H1 (cell line): ENCODE results near the gene IGF2R. TPM values are rescaled to one million over a fixed set of nuclear protein-coding genes. Genes with fewer than 3 reads are reported as not detected.

ENCODE experiments used
- CTCF ChIA-PET: fragments of 300-600 bp; sonication (Branson Sonifier 250); formaldehyde crosslinking; loops from one replicate; lab custom pipeline; 2021; ENCODE audit not compliant: partially characterized antibody; lab: Charles Lee
- POLR2A ChIA-PET: fragments of 300-600 bp; sonication (Branson Sonifier 250); formaldehyde crosslinking; loops from one replicate; lab custom pipeline; 2021; ENCODE audit warnings: inconsistent platforms; ENCODE audit not compliant: partially characterized antibody; lab: Charles Lee
- DNase-seq, 2 experiments: peaks; one replicate each; pipeline versions ENCODE4 v3.0.0 to v3.0.0-alpha.2; 2010 to 2022; ENCODE audit warnings: low spot score in 2 of 2, low read depth in 1 of 2, mixed read lengths in 1 of 2
- FAIRE-seq: peaks from 2 replicates; lab custom pipeline; 2011; peaks lifted over from hg19 to GRCh38; lab: Jason Lieb, UNC
- H2AFZ ChIP-seq: 2 replicates; pipeline ENCODE4 v1.8.1; 2012; ENCODE audit warnings: low read length, inconsistent platforms
- H2AK5ac ChIP-seq: 2 replicates; pipeline ENCODE4 v1.6.1; 2013; ENCODE audit warnings: low read depth, low read length
- H2BK120ac ChIP-seq: replicated peaks from 2 replicates; pipeline ENCODE3; 2013; ENCODE audit warnings: low read depth, low read length, inconsistent platforms
- H2BK12ac ChIP-seq: 2 replicates; pipeline ENCODE4 v1.6.1; 2013; ENCODE audit warnings: low read depth, low read length
- H2BK15ac ChIP-seq: 2 replicates; pipeline ENCODE4 v1.6.1; 2013; ENCODE audit warnings: low read length
- H2BK20ac ChIP-seq: 2 replicates; pipeline ENCODE4 v1.6.1; 2013; ENCODE audit warnings: low read length
- H2BK5ac ChIP-seq: 2 replicates; pipeline ENCODE4 v1.6.1; 2013; ENCODE audit warnings: low read depth, low read length
- H3K14ac ChIP-seq: 2 replicates; pipeline ENCODE4 v1.6.1; 2013; ENCODE audit warnings: inconsistent platforms; ENCODE audit not compliant: insufficient read length
- H3K18ac ChIP-seq: 2 replicates; pipeline ENCODE4 v1.6.1; 2013; ENCODE audit warnings: low read length; ENCODE audit errors: extremely low read depth
- H3K23ac ChIP-seq: 2 replicates; pipeline ENCODE4 v1.6.1; 2013; ENCODE audit warnings: inconsistent platforms; ENCODE audit not compliant: insufficient read length
- H3K23me2 ChIP-seq: 2 replicates; pipeline ENCODE4 v1.6.1; 2013; ENCODE audit warnings: low read depth, low read length
- H3K27ac ChIP-seq: 2 replicates; pipeline ENCODE4 v1.6.1; 2011; ENCODE audit warnings: low read depth, low read length, inconsistent platforms
- H3K27me3 ChIP-seq, 4 experiments: replicated peaks in 1 of 4; 1 replicate in 1 of 4; 2 replicates in 3 of 4; pipeline versions ENCODE4 v1.6.1 to v1.8.1; 2011 to 2013; ENCODE audit warnings: low read length in 3 of 4, mild to moderate bottlenecking in 3 of 4, inconsistent platforms in 2 of 4, mixed read lengths in 2 of 4, moderate library complexity in 1 of 4; ENCODE audit not compliant: control insufficient read depth in 3 of 4, insufficient read depth in 3 of 4; ENCODE audit errors: extremely low read depth in 1 of 4
- H3K36me3 ChIP-seq, 4 experiments: 2 replicates each; pipeline versions ENCODE4 v1.6.1 to v1.8.1; 2011 to 2013; ENCODE audit warnings: mild to moderate bottlenecking in 4 of 4, low read length in 3 of 4, moderate library complexity in 2 of 4, control low read depth in 1 of 4, inconsistent platforms in 1 of 4; ENCODE audit not compliant: insufficient read depth in 4 of 4, control insufficient read depth in 2 of 4
- H3K4ac ChIP-seq: replicated peaks from 2 replicates; pipeline ENCODE3; 2013; ENCODE audit warnings: low read length, low read depth, mixed read lengths, inconsistent platforms; ENCODE audit not compliant: insufficient read length
- H3K4me1 ChIP-seq, 4 experiments: replicated peaks in 1 of 4; 1 replicate in 1 of 4; 2 replicates in 3 of 4; pipeline versions ENCODE4 v1.6.1 to v1.8.1; 2011 to 2013; ENCODE audit warnings: low read length in 3 of 4, inconsistent platforms in 2 of 4, mixed read lengths in 1 of 4; ENCODE audit not compliant: insufficient read depth in 4 of 4, control insufficient read depth in 3 of 4
- H3K4me2 ChIP-seq, 2 experiments: 2 replicates each; pipeline versions ENCODE4 v1.6.1 to v1.8.1; 2011 to 2013; ENCODE audit warnings: low read depth in 2 of 2, low read length in 2 of 2, control low read depth in 1 of 2, inconsistent platforms in 1 of 2, mild to moderate bottlenecking in 1 of 2; ENCODE audit not compliant: insufficient read depth in 1 of 2
- H3K4me3 ChIP-seq, 4 experiments: fragments of 200-600, 300-600 bp in 1 of 4; sonication (generic), shearing (Covaris generic), sonication (Bioruptor Twin) in 1 of 4; 2 replicates each; pipeline versions ENCODE4 v1.5.1 to v1.8.1; 2011 to 2016; ENCODE audit warnings: low read length in 4 of 4, low read depth in 3 of 4, control low read depth in 2 of 4, inconsistent platforms in 2 of 4, mild to moderate bottlenecking in 2 of 4, mixed read lengths in 1 of 4, moderate library complexity in 1 of 4; ENCODE audit not compliant: insufficient read depth in 2 of 4; ENCODE audit errors: extremely low read depth in 1 of 4
- H3K56ac ChIP-seq: replicated peaks from 2 replicates; pipeline ENCODE3; 2013; ENCODE audit warnings: low read depth, mild to moderate bottlenecking, mixed read lengths, low read length, inconsistent platforms; ENCODE audit not compliant: insufficient read length
- H3K79me1 ChIP-seq: 2 replicates; pipeline ENCODE4 v1.6.1; 2013; ENCODE audit warnings: low read depth, low read length, control low read depth
- H3K79me2 ChIP-seq, 2 experiments: 2 replicates each; pipeline versions ENCODE4 v1.6.1 to v1.8.1; 2012 to 2013; ENCODE audit warnings: low read length in 2 of 2, mild to moderate bottlenecking in 2 of 2, inconsistent platforms in 1 of 2; ENCODE audit not compliant: insufficient read depth in 2 of 2, control insufficient read depth in 1 of 2
- H3K9ac ChIP-seq, 4 experiments: replicated peaks in 1 of 4; 1 replicate in 1 of 4; 2 replicates in 3 of 4; pipeline versions ENCODE4 v1.6.1 to v1.8.1; 2011 to 2013; ENCODE audit warnings: low read depth in 3 of 4, low read length in 3 of 4, control low read depth in 2 of 4, mild to moderate bottlenecking in 2 of 4, moderate library complexity in 2 of 4, inconsistent platforms in 1 of 4; ENCODE audit errors: extremely low read depth in 1 of 4
- H3K9me3 ChIP-seq, 2 experiments: 2 replicates each; pipeline versions ENCODE4 v1.6.1 to v1.8.1; 2012 to 2013; ENCODE audit warnings: mild to moderate bottlenecking in 2 of 2, moderate library complexity in 2 of 2, control low read depth in 1 of 2, inconsistent platforms in 1 of 2, low read depth in 1 of 2, low read length in 1 of 2, mixed read lengths in 1 of 2; ENCODE audit not compliant: insufficient read depth in 2 of 2
- H4K20me1 ChIP-seq, 2 experiments: replicated peaks in 1 of 2; 2 replicates each; pipeline versions ENCODE3 to v1.8.1; 2011 to 2013; ENCODE audit warnings: inconsistent platforms in 2 of 2, low read length in 2 of 2, mild to moderate bottlenecking in 1 of 2; ENCODE audit not compliant: insufficient read depth in 2 of 2, control insufficient read depth in 1 of 2
- H4K5ac ChIP-seq: 2 replicates; pipeline ENCODE4 v1.6.1; 2013; ENCODE audit warnings: low read length, low read depth, mixed read lengths, inconsistent platforms; ENCODE audit not compliant: insufficient read length
- H4K8ac ChIP-seq: 2 replicates; pipeline ENCODE4 v1.8.0; 2013; ENCODE audit warnings: mild to moderate bottlenecking, moderate library complexity, low read length, inconsistent platforms; ENCODE audit not compliant: insufficient read depth; ENCODE audit errors: extremely low read depth
- H4K91ac ChIP-seq: replicated peaks from 2 replicates; pipeline ENCODE3; 2013; ENCODE audit warnings: low read length, mixed read lengths, inconsistent platforms; ENCODE audit not compliant: insufficient read length
- CEBPB ChIP-seq: IDR thresholded peaks from 2 replicates; pipeline ENCODE4 v1.6.1; 2012; ENCODE audit warnings: low read depth, low read length
- CHD2 ChIP-seq: IDR thresholded peaks from 2 replicates; pipeline ENCODE4 v1.6.1; 2012; ENCODE audit warnings: low read length, improper control_type of control experiment
- CTBP2 ChIP-seq: IDR thresholded peaks from 2 replicates; pipeline ENCODE4 v1.7.0; 2011; ENCODE audit warnings: borderline replicate concordance, mild to moderate bottlenecking, moderate library complexity, mixed read lengths, low read length; ENCODE audit not compliant: insufficient read depth, insufficient read length
- EZH2 ChIP-seq: fragments of 200-600 bp; sonication (generic); IDR thresholded peaks from 2 replicates; pipeline ENCODE4 v1.7.1; 2012; ENCODE audit warnings: low read depth, mild to moderate bottlenecking, moderate library complexity, low read length, inconsistent platforms; ENCODE audit not compliant: severe bottlenecking
- NRF1 ChIP-seq: IDR thresholded peaks from 2 replicates; pipeline ENCODE4 v1.6.1; 2011; ENCODE audit warnings: mild to moderate bottlenecking, low read depth, low read length, improper control_type of control experiment
- PHF8 ChIP-seq: fragments of 200-600 bp; sonication (generic); conservative IDR thresholded peaks from 2 replicates; pipeline ENCODE4 v1.7.1; 2012; ENCODE audit warnings: low read depth, mild to moderate bottlenecking, inconsistent platforms, low read length, moderate library complexity
- POU5F1 ChIP-seq: IDR thresholded peaks from 2 replicates; pipeline ENCODE4 v1.6.1; 2011; ENCODE audit warnings: low read depth, mild to moderate bottlenecking, low read length, moderate library complexity
- RBBP5 ChIP-seq: IDR thresholded peaks from 2 replicates; pipeline ENCODE4 v1.7.1; 2012; ENCODE audit warnings: low read depth, mild to moderate bottlenecking, inconsistent platforms, low read length, moderate library complexity, borderline replicate concordance
- SIRT6 ChIP-seq: IDR thresholded peaks from one replicate; pipeline ENCODE4 v1.7.1; 2012; ENCODE audit warnings: low read length, inconsistent platforms
- SP1 ChIP-seq: IDR thresholded peaks from 2 replicates; pipeline ENCODE4 v1.6.1; 2011; ENCODE audit warnings: low read depth, low read length
- TAF1 ChIP-seq: IDR thresholded peaks from 2 replicates; pipeline ENCODE4 v1.6.1; 2011; ENCODE audit warnings: mild to moderate bottlenecking, low read depth, low read length
- TBP ChIP-seq: IDR thresholded peaks from 2 replicates; pipeline ENCODE4 v1.6.1; 2011; ENCODE audit warnings: low read depth, low read length, improper control_type of control experiment
- TEAD4 ChIP-seq: IDR thresholded peaks from 2 replicates; pipeline ENCODE4 v1.6.1; 2012; ENCODE audit warnings: low read depth, low read length, inconsistent platforms, mixed read lengths
- ZNF274 ChIP-seq: IDR thresholded peaks from 2 replicates; pipeline ENCODE4 v1.7.0; 2012; ENCODE audit warnings: low read length, borderline replicate concordance; ENCODE audit errors: extremely low read depth
- WGBS, 2 experiments: shearing (Covaris generic) in 1 of 2; methylation state at CpG; one replicate each; pipeline versions ENCODE4 v1.1.6 to v1.1.7; 2013 to 2015; ENCODE audit warnings: low lambda C conversion rate in 2 of 2, mixed read lengths in 2 of 2, inconsistent platforms in 1 of 2, low coverage in 1 of 2, missing lambda C conversion rate in 1 of 2; ENCODE audit not compliant: insufficient replicate concordance in 2 of 2, insufficient coverage in 1 of 2, insufficient read length in 1 of 2; ENCODE audit errors: extremely low coverage in 1 of 2, missing lambda C conversion rate in 1 of 2; 5-methylcytosine and 5-hydroxymethylcytosine counted together
- polyA plus RNA-seq, 7 experiments: library from polyadenylated mRNA; depleted of rRNA in 3 of 7; stranded (reverse) in 5 of 7; unstranded in 2 of 7; fragments of >200 nt in 5 of 7; fragments of 200-250 nt in 2 of 7; gene quantifications; 1 replicate in 5 of 7; 2 replicates in 1 of 7; 4 replicates in 1 of 7; pipeline versions ENCODE4 v1.2.1 to v1.2.3, GENCODE V29; 2011 to 2013; ENCODE audit warnings: missing spikeins in 2 of 7, mixed read lengths in 2 of 7
- total RNA-seq: library from RNA; stranded (reverse); fragmentation: NEBNext Ultra II Directional; extraction: Animal tissue kit (Norgen Biotek cat#: 25700); gene quantifications from 2 replicates; pipeline ENCODE4 v1.2.1, GENCODE V29; 2021
- TF ChIP-seq, protein P1 (sequence below): IDR thresholded peaks from 2 replicates; pipeline ENCODE4 v1.6.1; 2011; ENCODE audit warnings: low read depth, mild to moderate bottlenecking, low read length; ENCODE audit not compliant: insufficient read depth

Gene IGF2R
- total and polyA plus RNA-seq, 2 of the 8 experiments (the other 6 are each of a cell fraction or from before 2014, with no cell fraction given), result 20.6 to 74.1 TPM

GRCh38 chr6:159995405-159995804 is 26.5 kb downstream of the IGF2R start:
- DNase-seq (no peak), FAIRE-seq (no peak)
- CTCF ChIA-PET, result interaction anchor here (1.2 to 1.9 kb wide), 2 partner anchors 32 to 132 kb away, joined by 3 to 4 read pairs; no protein-coding TSS in a partner anchor
- peaks cover 18% of the 10 kb centered on the region for H3K79me1 ChIP-seq
- no peak overlapping the region for H4K91ac ChIP-seq
- POLR2A ChIA-PET, result interaction anchor here (1.6 kb wide), 1 partner anchor 15 kb away, joined by 3 read pairs; no protein-coding TSS in a partner anchor
- no peak overlapping the region for H2BK120ac ChIP-seq
- H3K9me3 ChIP-seq, result no peaks in the 10 kb centered on the region
- no peak overlapping the region for H3K9ac ChIP-seq
- no peak overlapping the region for H2BK5ac ChIP-seq
- H4K8ac ChIP-seq, result no peak overlapping the region
- peaks cover 0 to 5% (median 1%) of the 10 kb centered on the region in 4 experiments; a peak in 1 of 8 replicates for H3K36me3 ChIP-seq
- WGBS, 2 experiments, result 95% methylated on average over 2 of the region's 2 CpGs; no CpG with 5 or more reads in 1 of the 2 experiments
- H3K79me2 ChIP-seq, result peaks cover 0 to 99% of the 10 kb centered on the region in 2 experiments
- peaks cover 1 to 16% of the 10 kb centered on the region in 2 experiments for H4K20me1 ChIP-seq
- H2BK20ac ChIP-seq, result no peak overlapping the region
- H3K14ac ChIP-seq, result no peak overlapping the region
- H3K23ac ChIP-seq, result no peak overlapping the region
- no peak overlapping the region for H3K4me3 ChIP-seq
- no peak overlapping the region for H2BK15ac ChIP-seq
- H3K4me1 ChIP-seq, result peaks cover 4 to 12% (median 6%) of the 10 kb centered on the region in 4 experiments; a peak in 6 of 7 replicates
- no peak overlapping the region for H2AK5ac ChIP-seq
- no peak overlapping the region for H2AFZ ChIP-seq
- H3K18ac ChIP-seq, result no peak overlapping the region
- H3K23me2 ChIP-seq, result no peaks in the 10 kb centered on the region
- H3K56ac ChIP-seq, result no peak overlapping the region
- H4K5ac ChIP-seq, result no peak overlapping the region
- no peak overlapping the region for H3K27ac ChIP-seq
- no peaks in the 10 kb centered on the region for H3K27me3 ChIP-seq
- H3K4me2 ChIP-seq, result no peak overlapping the region
- no peak overlapping the region for H2BK12ac ChIP-seq
- no peak overlapping the region for H3K4ac ChIP-seq
- no peak for TF ChIP-seq EZH2
- no peak for TF ChIP-seq CTBP2
- no peak for TF ChIP-seq SIRT6
- TF ChIP-seq TAF1, result no peak
- TF ChIP-seq RBBP5, result no peak
- TF ChIP-seq TEAD4, result no peak
- TF ChIP-seq NRF1, result no peak
- no peak for TF ChIP-seq TBP
- no peak for TF ChIP-seq ZNF274
- TF ChIP-seq, protein P1, sequence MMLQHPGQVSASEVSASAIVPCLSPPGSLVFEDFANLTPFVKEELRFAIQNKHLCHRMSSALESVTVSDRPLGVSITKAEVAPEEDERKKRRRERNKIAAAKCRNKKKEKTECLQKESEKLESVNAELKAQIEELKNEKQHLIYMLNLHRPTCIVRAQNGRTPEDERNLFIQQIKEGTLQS, result no peak
- no peak for TF ChIP-seq POU5F1
- TF ChIP-seq CHD2, result no peak
- TF ChIP-seq CEBPB, result no peak
- no peak for TF ChIP-seq SP1
- TF ChIP-seq PHF8, result no peak
